ENCODE results near the gene C1QTNF8. TPM values are rescaled to one million over a fixed set of nuclear protein-coding genes. Genes with fewer than 3 reads are reported as not detected.

The C1QTNF8 gene
- total RNA-seq, 1 experiment from 2014 or later = 0.39 TPM

DNA sequence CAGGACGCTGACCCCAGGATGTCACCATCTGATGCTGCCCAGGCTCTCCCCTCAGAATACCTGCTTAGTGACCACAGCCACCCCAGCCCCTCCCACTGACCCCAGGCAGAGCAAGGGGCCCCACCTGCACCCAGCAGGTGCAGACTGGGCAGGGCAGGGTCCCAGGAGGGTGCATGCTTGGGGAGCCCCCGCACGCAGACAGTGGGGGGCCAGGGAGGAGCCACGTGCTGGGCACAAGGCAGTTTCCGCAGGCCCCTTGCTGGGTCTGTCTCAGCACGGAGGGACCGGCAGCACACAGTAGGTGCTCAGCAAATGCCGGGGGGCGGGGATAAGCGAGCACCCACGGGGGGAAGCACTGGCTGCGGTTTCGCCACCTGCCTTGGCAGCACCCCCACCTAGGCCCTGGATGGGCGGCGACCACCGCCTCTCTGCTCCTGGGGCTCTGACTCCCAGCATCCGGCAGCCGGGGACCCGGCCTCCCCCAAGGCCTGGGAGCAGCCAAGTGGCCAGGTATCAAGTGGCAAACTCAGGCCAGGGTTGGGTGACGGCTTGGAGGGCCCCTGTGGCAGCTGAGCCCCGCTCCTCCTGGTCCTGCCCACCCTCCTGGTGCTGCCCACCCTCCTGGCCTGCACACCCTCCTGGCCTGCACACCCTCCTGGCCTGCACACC lies 42.2 kb downstream of the C1QTNF8 start:
- ATAC-seq = no peak
- intact Hi-C loops (cut with micrococcal nuclease; ENCODE audit: unreplicated experiment) = loop anchor here (1.0 kb wide), 1 partner anchor 241 kb away; no protein-coding TSS in a partner anchor
- no TSS peak for BruUV-seq (replicated peaks)
- ChIA-PET CTCF (no interaction called here), POLR2A (no interaction called here)
- H3K4me1 ChIP-seq (ENCODE audit: control insufficient read depth, insufficient read depth, low read length) = peaks cover 8% of the 10 kb centered on the region; the same call in 1 of the 2 replicates
- in situ Hi-C loops (cut with HindIII; ENCODE audit: low pct_unique_long_range_greater_than_20kb, low sequenced_read_pairs) = no loop called here
- TF ChIP-seq SIN3A (IDR thresholded peaks at IDR 0.05; ENCODE audit: borderline replicate concordance, insufficient read depth, low read depth, low read length) (no peak), POLR2AphosphoS5 (IDR thresholded peaks at IDR 0.05; ENCODE audit: low read depth, low read length) (no peak), TCF7L2 (IDR thresholded peaks at IDR 0.05; ENCODE audit: low read depth, low read length) (no peak)
- TF ChIP-seq, protein P1, sequence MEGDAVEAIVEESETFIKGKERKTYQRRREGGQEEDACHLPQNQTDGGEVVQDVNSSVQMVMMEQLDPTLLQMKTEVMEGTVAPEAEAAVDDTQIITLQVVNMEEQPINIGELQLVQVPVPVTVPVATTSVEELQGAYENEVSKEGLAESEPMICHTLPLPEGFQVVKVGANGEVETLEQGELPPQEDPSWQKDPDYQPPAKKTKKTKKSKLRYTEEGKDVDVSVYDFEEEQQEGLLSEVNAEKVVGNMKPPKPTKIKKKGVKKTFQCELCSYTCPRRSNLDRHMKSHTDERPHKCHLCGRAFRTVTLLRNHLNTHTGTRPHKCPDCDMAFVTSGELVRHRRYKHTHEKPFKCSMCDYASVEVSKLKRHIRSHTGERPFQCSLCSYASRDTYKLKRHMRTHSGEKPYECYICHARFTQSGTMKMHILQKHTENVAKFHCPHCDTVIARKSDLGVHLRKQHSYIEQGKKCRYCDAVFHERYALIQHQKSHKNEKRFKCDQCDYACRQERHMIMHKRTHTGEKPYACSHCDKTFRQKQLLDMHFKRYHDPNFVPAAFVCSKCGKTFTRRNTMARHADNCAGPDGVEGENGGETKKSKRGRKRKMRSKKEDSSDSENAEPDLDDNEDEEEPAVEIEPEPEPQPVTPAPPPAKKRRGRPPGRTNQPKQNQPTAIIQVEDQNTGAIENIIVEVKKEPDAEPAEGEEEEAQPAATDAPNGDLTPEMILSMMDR (IDR thresholded peaks at IDR 0.05) = no peak
- TF ChIP-seq, protein P2, sequence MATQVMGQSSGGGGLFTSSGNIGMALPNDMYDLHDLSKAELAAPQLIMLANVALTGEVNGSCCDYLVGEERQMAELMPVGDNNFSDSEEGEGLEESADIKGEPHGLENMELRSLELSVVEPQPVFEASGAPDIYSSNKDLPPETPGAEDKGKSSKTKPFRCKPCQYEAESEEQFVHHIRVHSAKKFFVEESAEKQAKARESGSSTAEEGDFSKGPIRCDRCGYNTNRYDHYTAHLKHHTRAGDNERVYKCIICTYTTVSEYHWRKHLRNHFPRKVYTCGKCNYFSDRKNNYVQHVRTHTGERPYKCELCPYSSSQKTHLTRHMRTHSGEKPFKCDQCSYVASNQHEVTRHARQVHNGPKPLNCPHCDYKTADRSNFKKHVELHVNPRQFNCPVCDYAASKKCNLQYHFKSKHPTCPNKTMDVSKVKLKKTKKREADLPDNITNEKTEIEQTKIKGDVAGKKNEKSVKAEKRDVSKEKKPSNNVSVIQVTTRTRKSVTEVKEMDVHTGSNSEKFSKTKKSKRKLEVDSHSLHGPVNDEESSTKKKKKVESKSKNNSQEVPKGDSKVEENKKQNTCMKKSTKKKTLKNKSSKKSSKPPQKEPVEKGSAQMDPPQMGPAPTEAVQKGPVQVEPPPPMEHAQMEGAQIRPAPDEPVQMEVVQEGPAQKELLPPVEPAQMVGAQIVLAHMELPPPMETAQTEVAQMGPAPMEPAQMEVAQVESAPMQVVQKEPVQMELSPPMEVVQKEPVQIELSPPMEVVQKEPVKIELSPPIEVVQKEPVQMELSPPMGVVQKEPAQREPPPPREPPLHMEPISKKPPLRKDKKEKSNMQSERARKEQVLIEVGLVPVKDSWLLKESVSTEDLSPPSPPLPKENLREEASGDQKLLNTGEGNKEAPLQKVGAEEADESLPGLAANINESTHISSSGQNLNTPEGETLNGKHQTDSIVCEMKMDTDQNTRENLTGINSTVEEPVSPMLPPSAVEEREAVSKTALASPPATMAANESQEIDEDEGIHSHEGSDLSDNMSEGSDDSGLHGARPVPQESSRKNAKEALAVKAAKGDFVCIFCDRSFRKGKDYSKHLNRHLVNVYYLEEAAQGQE (IDR thresholded peaks at IDR 0.05; ENCODE audit: insufficient read depth in 1 of 2, low read depth in 2 of 2, low read length in 1 of 2) = no peak
- H3K27ac ChIP-seq (ENCODE audit: low read length) = no peak overlapping the region
- no peaks in the 10 kb centered on the region for H3K36me3 ChIP-seq (ENCODE audit: control insufficient read depth, insufficient read depth, low read length)
- no peak overlapping the region for H3K4me3 ChIP-seq (ENCODE audit: low read depth in 2 of 2, low read length in 2 of 2)
- no peak for DNase-seq (ENCODE audit: low read depth, low spot score)
- no peaks in the 10 kb centered on the region for H3K27me3 ChIP-seq (ENCODE audit: control insufficient read depth, insufficient read depth, low read length)
- no peaks in the 10 kb centered on the region for H3K9me3 ChIP-seq (ENCODE audit: control insufficient read depth, insufficient read depth, low read depth, low read length)

DNA sequence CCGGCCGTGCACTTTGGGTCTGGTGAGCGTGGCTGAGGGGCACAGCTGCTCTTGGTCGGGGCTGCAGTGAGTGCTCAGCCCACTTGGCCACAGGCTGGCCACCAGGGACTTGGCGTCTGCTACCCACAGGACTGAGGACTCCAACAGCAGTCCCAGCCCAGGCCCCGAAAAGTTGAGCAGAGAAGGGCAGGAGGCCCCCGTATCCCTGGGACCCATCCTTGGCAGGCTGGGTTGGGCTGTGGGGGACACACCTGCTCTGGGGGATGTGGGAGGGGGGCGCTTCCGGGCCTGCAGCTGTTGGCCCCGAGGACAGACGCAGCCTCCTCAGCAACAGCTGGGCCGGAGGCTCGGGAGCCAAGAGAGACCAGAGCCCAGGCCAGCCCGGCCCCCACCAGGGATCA lies 42.9 kb downstream of the C1QTNF8 start:
- H3K36me3 ChIP-seq (ENCODE audit: control insufficient read depth, insufficient read depth, low read length) = no peaks in the 10 kb centered on the region
- ChIA-PET CTCF (interaction anchor here (0.6 kb wide), 1 partner anchor 238 kb away, joined by 6 read pairs; no protein-coding TSS in a partner anchor), POLR2A (no interaction called here)
- TF ChIP-seq SIN3A (IDR thresholded peaks at IDR 0.05; ENCODE audit: borderline replicate concordance, insufficient read depth, low read depth, low read length) (no peak), POLR2AphosphoS5 (IDR thresholded peaks at IDR 0.05; ENCODE audit: low read depth, low read length) (no peak)
- ATAC-seq = no peak
- BruUV-seq (replicated peaks) = no TSS peak
- no peak for DNase-seq (ENCODE audit: low read depth, low spot score)
- no peaks in the 10 kb centered on the region for H3K27me3 ChIP-seq (ENCODE audit: control insufficient read depth, insufficient read depth, low read length)
- H3K4me1 ChIP-seq (ENCODE audit: control insufficient read depth, insufficient read depth, low read length) = peaks cover 10% of the 10 kb centered on the region; the same call in 1 of the 2 replicates
- in situ Hi-C loops (cut with HindIII; ENCODE audit: low pct_unique_long_range_greater_than_20kb, low sequenced_read_pairs) = no loop called here
- H3K9me3 ChIP-seq (ENCODE audit: control insufficient read depth, insufficient read depth, low read depth, low read length) = no peaks in the 10 kb centered on the region
- no peak overlapping the region for H3K27ac ChIP-seq (ENCODE audit: low read length)
- H3K4me3 ChIP-seq (ENCODE audit: low read depth in 2 of 2, low read length in 2 of 2) = no peak overlapping the region
- intact Hi-C loops (cut with micrococcal nuclease; ENCODE audit: unreplicated experiment) = no loop called here

DNA sequence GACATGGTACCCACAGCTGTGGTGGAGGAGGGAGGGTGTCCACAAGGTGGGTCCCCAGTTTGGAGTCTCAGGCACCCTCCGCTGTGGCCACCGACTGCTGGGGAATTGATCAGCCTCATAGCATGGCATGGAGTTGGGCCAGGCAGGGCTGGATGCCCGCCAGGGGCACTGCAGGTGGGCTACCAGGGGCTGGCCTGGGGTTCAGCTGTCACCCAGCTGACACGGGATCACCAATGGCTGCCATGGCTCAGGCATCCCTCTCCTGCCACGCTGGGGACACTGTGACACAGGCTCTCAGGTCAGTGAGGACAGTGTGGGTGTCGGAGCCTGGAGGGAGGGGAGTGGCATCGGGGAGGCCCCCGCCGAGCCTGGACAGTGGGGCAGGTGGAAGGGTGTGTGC lies 43.3 kb downstream of the C1QTNF8 start:
- ChIA-PET POLR2A (no interaction called here), CTCF (interaction anchor here (0.6 kb wide), 1 partner anchor 237 kb away, joined by 6 read pairs; no protein-coding TSS in a partner anchor)
- H3K9me3 ChIP-seq (ENCODE audit: control insufficient read depth, insufficient read depth, low read depth, low read length) = no peaks in the 10 kb centered on the region
- TF ChIP-seq SIN3A (IDR thresholded peaks at IDR 0.05; ENCODE audit: borderline replicate concordance, insufficient read depth, low read depth, low read length) = no peak
- TF ChIP-seq, protein P1 (IDR thresholded peaks at IDR 0.05) = no peak
- TF ChIP-seq POLR2AphosphoS5 (IDR thresholded peaks at IDR 0.05; ENCODE audit: low read depth, low read length) = no peak
- no peak for TF ChIP-seq TCF7L2 (IDR thresholded peaks at IDR 0.05; ENCODE audit: low read depth, low read length)
- TF ChIP-seq, protein P2 (IDR thresholded peaks at IDR 0.05; ENCODE audit: insufficient read depth in 1 of 2, low read depth in 2 of 2, low read length in 1 of 2) = no peak
- in situ Hi-C loops (cut with HindIII; ENCODE audit: low pct_unique_long_range_greater_than_20kb, low sequenced_read_pairs) = no loop called here
- no peak overlapping the region for H3K4me3 ChIP-seq (ENCODE audit: low read depth in 2 of 2, low read length in 2 of 2)
- no peaks in the 10 kb centered on the region for H3K27me3 ChIP-seq (ENCODE audit: control insufficient read depth, insufficient read depth, low read length)
- no TSS peak for BruUV-seq (replicated peaks)
- DNase-seq (ENCODE audit: low read depth, low spot score) = no peak
- no peak for ATAC-seq
- no peaks in the 10 kb centered on the region for H3K36me3 ChIP-seq (ENCODE audit: control insufficient read depth, insufficient read depth, low read length)
- H3K27ac ChIP-seq (ENCODE audit: low read length) = no peak overlapping the region
- intact Hi-C loops (cut with micrococcal nuclease; ENCODE audit: unreplicated experiment) = no loop called here
- H3K4me1 ChIP-seq (ENCODE audit: control insufficient read depth, insufficient read depth, low read length) = peaks cover 14% of the 10 kb centered on the region; the same call in 1 of the 2 replicates
